Sigmoid colon (tissue), 7 donors: ENCODE data around the gene NNT. TPM values are rescaled to one million over a fixed set of nuclear protein-coding genes. Genes with fewer than 3 reads are reported as not detected.

Experiments used
- DNase-seq: peaks from one replicate; pipeline ENCODE4 v3.0.0-alpha.2; 2019
- H3K27ac ChIP-seq, 4 donors: fragments of 200-600 bp; sonication (generic); one replicate each; pipeline ENCODE4 v1.5.1; 2016 to 2019; ENCODE audit warnings: mild to moderate bottlenecking in 1 of 4
- H3K27me3 ChIP-seq, 3 donors: fragments of 200-600 bp; sonication (generic); one replicate each; pipeline ENCODE4 v1.5.1; 2019; ENCODE audit warnings: mild to moderate bottlenecking in 1 of 3
- H3K36me3 ChIP-seq, 4 donors: fragments of 200-600 bp; sonication (generic); one replicate each; pipeline ENCODE4 v1.5.1; 2016 to 2019
- H3K4me1 ChIP-seq, 4 donors: fragments of 200-600 bp; sonication (generic); one replicate each; pipeline ENCODE4 v1.5.1; 2017 to 2019
- H3K4me3 ChIP-seq, 4 donors: fragments of 200-600 bp; sonication (generic); one replicate each; pipeline ENCODE4 v1.5.1; 2017 to 2019; ENCODE audit warnings: mild to moderate bottlenecking in 2 of 4, moderate library complexity in 1 of 4
- H3K9me3 ChIP-seq, 4 donors: fragments of 200-600 bp in 3 of 4; sonication (generic) in 3 of 4; one replicate each; pipeline versions ENCODE4 v1.5.1 to v1.6.1; 2013 to 2019
- CTCF ChIP-seq, 4 experiments: fragments of 450-650 bp in 3 of 4; fragments of 200-600 bp in 1 of 4; IDR thresholded peaks; one replicate each; pipeline ENCODE4 v1.5.1; 2016 to 2019; ENCODE audit warnings: antibody characterized with exemption in 4 of 4, mild to moderate bottlenecking in 3 of 4, moderate library complexity in 2 of 4
- EP300 ChIP-seq, 4 donors: sonication (generic); formaldehyde crosslinking; IDR thresholded peaks; one replicate each; pipeline ENCODE4 v1.6.1; 2017; ENCODE audit warnings: antibody characterized with exemption in 4 of 4
- POLR2A ChIP-seq, 2 donors: fragments of 450-650 bp; IDR thresholded peaks; one replicate each; pipeline ENCODE4 v1.6.1; 2016; ENCODE audit warnings: antibody characterized with exemption in 2 of 2, mild to moderate bottlenecking in 2 of 2, moderate library complexity in 2 of 2
- POLR2AphosphoS5 ChIP-seq, 4 donors: sonication (generic); formaldehyde crosslinking; IDR thresholded peaks; one replicate each; pipeline ENCODE4 v1.6.1; 2017; ENCODE audit warnings: antibody characterized with exemption in 4 of 4
- WGBS, 2 donors: extraction: QIAGEN DNeasy Blood & Tissue Kit; methylation state at CpG; one replicate each; pipeline ENCODE4 v1.1.7; 2013; 5-methylcytosine and 5-hydroxymethylcytosine counted together
- intact Hi-C: fragments of 100-400 bp; cut with DNase I; formaldehyde crosslinking; loops from one replicate; pipeline ENCODE4 v1.15.1; 2023
- polyA plus RNA-seq, 3 donors: library from polyadenylated mRNA; stranded (reverse); fragments of 200-250 nt; gene quantifications; one replicate each; pipeline ENCODE4 v1.2.3, GENCODE V29; 2013
- total RNA-seq, 4 donors: library from RNA; depleted of rRNA; stranded (reverse); fragments of >200 nt; gene quantifications; one replicate each; pipeline ENCODE4 v1.1.0, GENCODE V29; 2016
- donor health status: healthy with polysubstance abuse.
- donor health status: Bipolar disorder and iron deficiency.
- donor health status: healthy.

The NNT gene
- total and polyA plus RNA-seq, 7 donors = 15.7 to 80.3 (median 48.5) TPM

GRCh38 chr5:43753069-43753468 lies 150.1 kb downstream of the NNT start:
- Histone ChIP-seq H3K36me3 (no peaks in the 10 kb centered on the region), H3K9me3 (peaks cover 0 to 5% (median 1%) of the 10 kb centered on the region in 4 donors), H3K4me1 (no peaks in the 10 kb centered on the region), H3K27me3 (no peaks in the 10 kb centered on the region), H3K4me3 (no peak overlapping the region), H3K27ac (no peak overlapping the region)
- TF ChIP-seq EP300 (IDR thresholded peaks at IDR 0.05) (no peak), CTCF (IDR thresholded peaks at IDR 0.05) (no peak), POLR2A (IDR thresholded peaks at IDR 0.05) (no peak), POLR2AphosphoS5 (IDR thresholded peaks at IDR 0.05) (no peak)
- 87 to 91% methylated on average over 2 of the region's 2 CpGs for WGBS, 2 donors
- DNase-seq = no peak
- intact Hi-C loops = no loop called here

Other genes starting within 250 kb of the NNT start
- 1 to 10 TPM in 2 of 4 donors, under 1 TPM in 2; 0.49 to 1.7 (median 1.2) TPM for gene CCL28, start 190.8 kb upstream of the NNT start, total RNA-seq
- gene CCL28, start 190.8 kb upstream of the NNT start, polyA plus RNA-seq = 10 to 100 TPM; 18.0 to 68.6 (median 18.3) TPM
- 10 to 100 TPM in 3 of 4 donors, 1 to 10 TPM in 1; 9.9 to 15.0 (median 11.4) TPM for gene TMEM267, start 119.3 kb upstream of the NNT start, total RNA-seq
- gene TMEM267, start 119.3 kb upstream of the NNT start, polyA plus RNA-seq = 1 to 10 TPM; 3.2 to 6.3 (median 3.6) TPM
- 1 to 10 TPM; 1.1 to 4.3 (median 1.8) TPM for gene C5orf34, start 88.0 kb upstream of the NNT start, total RNA-seq
- 1 to 10 TPM in 1 of 3 donors, under 1 TPM in 1, not detected in 1; 0.60 to 1.6 TPM for gene C5orf34, start 88.0 kb upstream of the NNT start, polyA plus RNA-seq
- gene PAIP1, start 46.1 kb upstream of the NNT start, total RNA-seq = 100 to 1,000 TPM in 3 of 4 donors, 10 to 100 TPM in 1; 89.9 to 123 (median 112) TPM
- 10 to 100 TPM; 37.9 to 67.3 (median 55.0) TPM for gene PAIP1, start 46.1 kb upstream of the NNT start, polyA plus RNA-seq